HL-60 (cell line): ENCODE data around the gene ARL5B.

Experiments
- GABPA ChIP-seq: IDR thresholded peaks from 2 replicates; pipeline ENCODE4 v1.6.1; 2012; ENCODE audit warnings: low read depth
- POLR2AphosphoS5 ChIP-seq: IDR thresholded peaks from 2 replicates; pipeline ENCODE4 v1.6.1; 2012; ENCODE audit warnings: low read depth
- TF ChIP-seq, protein P1 (sequence below): IDR thresholded peaks from one replicate; pipeline ENCODE4 v1.5.1; 2011; ENCODE audit warnings: low read length, control low read depth, inconsistent platforms; ENCODE audit not compliant: insufficient read depth

DNA sequence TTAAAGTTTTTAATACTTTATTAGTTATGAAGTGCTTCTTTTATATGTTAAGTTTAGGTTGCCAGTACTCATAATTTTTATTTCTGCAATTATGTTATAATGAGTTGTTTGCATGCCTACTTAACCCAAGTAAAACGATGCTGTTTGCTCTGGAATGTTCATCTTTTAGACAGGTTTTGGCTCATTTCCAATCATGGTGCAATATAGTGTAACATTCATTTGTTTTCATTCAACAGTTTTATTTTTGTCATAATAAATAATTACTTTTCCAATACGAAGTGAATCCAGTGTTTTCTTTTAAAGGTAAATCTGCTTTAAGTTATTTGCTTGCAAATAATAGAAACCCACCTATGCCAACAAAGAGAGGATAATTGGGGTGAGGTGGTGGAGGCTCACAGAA is 22.1 kb downstream of the ARL5B start:
- TF ChIP-seq, protein P1, sequence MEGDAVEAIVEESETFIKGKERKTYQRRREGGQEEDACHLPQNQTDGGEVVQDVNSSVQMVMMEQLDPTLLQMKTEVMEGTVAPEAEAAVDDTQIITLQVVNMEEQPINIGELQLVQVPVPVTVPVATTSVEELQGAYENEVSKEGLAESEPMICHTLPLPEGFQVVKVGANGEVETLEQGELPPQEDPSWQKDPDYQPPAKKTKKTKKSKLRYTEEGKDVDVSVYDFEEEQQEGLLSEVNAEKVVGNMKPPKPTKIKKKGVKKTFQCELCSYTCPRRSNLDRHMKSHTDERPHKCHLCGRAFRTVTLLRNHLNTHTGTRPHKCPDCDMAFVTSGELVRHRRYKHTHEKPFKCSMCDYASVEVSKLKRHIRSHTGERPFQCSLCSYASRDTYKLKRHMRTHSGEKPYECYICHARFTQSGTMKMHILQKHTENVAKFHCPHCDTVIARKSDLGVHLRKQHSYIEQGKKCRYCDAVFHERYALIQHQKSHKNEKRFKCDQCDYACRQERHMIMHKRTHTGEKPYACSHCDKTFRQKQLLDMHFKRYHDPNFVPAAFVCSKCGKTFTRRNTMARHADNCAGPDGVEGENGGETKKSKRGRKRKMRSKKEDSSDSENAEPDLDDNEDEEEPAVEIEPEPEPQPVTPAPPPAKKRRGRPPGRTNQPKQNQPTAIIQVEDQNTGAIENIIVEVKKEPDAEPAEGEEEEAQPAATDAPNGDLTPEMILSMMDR = no peak
- no peak for TF ChIP-seq POLR2AphosphoS5
- TF ChIP-seq GABPA = no peak
